Fibroblast of skin of abdomen (primary cell): Measurements from ENCODE around the gene TMEM87A. TPM values are rescaled to one million over a fixed set of nuclear protein-coding genes. Genes with fewer than 3 reads are reported as not detected.
"Not testable (repeated sequence)": the region's sequence is repeated elsewhere in the genome, so short reads cannot be mapped to it uniquely, and the experiment has no call there.

Experiments used
- DNase-seq: peaks from one replicate; pipeline ENCODE4 v3.0.0-alpha.2; 2013
- polyA plus RNA-seq, 2 experiments: library from polyadenylated mRNA; unstranded; fragments of 120-200 nt; gene quantifications; one replicate each; pipeline ENCODE4 v1.2.1, GENCODE V29; 2013; ENCODE audit not compliant: insufficient read length in 2 of 2

TMEM87A gene, protein sequence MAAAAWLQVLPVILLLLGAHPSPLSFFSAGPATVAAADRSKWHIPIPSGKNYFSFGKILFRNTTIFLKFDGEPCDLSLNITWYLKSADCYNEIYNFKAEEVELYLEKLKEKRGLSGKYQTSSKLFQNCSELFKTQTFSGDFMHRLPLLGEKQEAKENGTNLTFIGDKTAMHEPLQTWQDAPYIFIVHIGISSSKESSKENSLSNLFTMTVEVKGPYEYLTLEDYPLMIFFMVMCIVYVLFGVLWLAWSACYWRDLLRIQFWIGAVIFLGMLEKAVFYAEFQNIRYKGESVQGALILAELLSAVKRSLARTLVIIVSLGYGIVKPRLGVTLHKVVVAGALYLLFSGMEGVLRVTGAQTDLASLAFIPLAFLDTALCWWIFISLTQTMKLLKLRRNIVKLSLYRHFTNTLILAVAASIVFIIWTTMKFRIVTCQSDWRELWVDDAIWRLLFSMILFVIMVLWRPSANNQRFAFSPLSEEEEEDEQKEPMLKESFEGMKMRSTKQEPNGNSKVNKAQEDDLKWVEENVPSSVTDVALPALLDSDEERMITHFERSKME
- polyA plus RNA-seq (2013, experiment 1 of 2; ENCODE audit: insufficient read length), result 27.0 TPM
- polyA plus RNA-seq (2013, experiment 2 of 2; ENCODE audit: insufficient read length), result 27.3 TPM

DNA sequence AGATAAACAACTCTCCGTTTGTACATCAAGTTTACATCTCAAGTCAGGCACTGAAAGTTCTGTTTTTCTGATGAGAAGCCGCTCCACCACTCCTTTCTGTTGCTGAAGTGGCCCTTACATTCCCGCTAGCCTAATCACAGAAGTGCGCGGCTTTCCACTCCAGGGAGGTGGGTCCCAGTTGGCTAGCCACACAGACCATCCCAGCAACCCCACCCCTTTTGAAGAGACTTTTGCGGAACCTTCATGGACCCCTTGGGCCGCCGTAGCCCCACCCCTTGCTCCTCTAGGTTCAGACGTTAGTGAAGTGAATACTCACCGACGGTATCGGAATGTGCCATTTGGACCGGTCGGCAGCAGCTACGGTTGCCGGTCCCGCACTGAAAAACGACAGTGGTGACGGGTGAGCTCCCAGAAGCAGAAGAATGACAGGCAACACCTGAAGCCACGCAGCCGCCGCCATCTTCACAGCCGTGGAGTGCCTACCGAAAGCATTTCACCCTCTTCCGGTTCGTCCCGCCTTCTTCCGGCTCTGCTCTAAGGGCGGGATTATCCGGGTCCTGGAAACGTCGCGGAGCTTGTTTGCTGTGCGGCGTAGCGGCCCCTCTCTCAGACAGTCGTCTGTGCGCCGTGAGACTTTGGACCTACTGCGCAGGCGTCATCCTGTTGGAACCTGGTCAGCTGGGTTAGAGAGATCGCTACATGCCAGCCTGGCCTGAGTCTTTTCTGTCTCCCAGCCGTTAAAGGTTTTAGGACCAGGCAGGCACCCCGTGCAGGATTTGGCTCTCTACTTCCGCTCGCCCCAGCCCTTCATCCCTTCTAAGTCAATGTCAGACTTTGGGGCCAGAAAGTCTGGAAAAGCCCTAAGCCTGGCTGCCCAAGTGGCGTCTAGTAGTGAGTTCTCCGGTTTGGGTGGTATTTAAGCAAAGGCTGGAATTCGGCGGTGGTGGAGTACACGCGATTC is at the start of gene TMEM87A, which contains the start of gene GANC:
TMEM87A (minus strand) TSS at position 495 of the 961 bp plus-strand sequence; CDS start at position 460, 35 bp downstream.
GANC (plus strand) TSS at position 263 of the 961 bp plus-strand sequence. CDS start 1,281 bp downstream, outside the sequence.
- DNase-seq, result peak; percentile 99

DNA sequence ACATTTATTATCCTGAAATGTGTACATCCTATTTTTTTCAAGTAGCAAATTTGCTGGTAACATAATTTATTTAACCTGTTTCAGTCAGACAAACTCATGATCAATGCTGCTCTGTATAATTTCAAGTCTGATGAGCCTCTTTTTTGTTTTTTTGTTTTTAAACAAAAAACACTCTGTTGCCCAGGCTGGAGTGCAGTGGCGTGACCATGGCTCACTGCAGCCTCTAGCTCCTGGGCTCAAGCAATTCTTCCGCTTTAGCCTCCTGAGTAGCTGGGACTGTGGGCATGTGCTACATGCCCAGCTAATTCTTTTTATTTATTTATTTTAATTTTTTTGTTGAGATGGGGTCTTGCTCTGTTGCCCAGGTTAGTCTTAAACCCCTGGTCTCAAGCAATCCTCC is 46.0 kb upstream of the TMEM87A start:
- DNase-seq, result no peak

GRCh38 chr15:42316282-42316805 is 43.1 kb upstream of the TMEM87A start:
- DNase-seq, result not testable (repeated sequence)

GRCh38 chr15:42315521-42315920 is 42.3 kb upstream of the TMEM87A start:
- peak; percentile 43 for DNase-seq

DNA sequence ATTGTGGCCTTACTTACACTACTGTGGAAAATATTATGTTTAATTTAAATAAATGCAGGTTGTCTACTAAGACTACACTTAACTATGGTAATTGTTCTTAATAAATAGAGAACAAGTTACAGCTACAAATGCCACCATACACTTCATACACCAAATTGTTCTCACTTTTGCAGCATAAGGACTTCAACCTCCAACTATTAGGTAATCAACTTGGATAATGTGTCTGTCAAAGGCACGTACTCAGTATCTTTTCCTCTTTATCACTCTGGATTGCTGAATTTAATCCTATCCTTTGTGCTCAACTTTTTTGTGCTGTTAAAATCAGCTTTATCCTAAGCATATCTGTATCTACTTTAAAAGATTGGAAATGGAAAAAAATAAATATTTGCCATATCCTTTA is 41.6 kb upstream of the TMEM87A start:
- DNase-seq, result no peak

DNA sequence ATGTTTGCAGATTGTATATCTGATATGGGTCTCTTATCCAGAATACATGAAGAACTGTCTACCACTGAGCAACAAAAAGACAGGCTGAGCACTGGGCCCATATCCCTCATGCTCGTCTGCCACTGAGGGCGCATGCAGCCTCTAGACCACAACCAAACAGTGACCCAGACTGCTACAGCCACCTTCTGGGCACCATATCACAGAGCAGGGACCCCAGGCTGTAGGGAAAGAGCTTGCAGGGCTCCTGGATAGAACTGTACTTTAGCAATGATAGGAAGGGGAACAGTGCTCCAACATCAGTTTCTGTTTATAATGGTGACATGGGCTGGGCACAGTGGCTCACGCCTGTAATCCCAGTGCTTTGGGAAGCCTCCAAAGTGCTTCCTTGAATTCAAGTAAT is 40.2 kb upstream of the TMEM87A start:
- no peak for DNase-seq

DNA sequence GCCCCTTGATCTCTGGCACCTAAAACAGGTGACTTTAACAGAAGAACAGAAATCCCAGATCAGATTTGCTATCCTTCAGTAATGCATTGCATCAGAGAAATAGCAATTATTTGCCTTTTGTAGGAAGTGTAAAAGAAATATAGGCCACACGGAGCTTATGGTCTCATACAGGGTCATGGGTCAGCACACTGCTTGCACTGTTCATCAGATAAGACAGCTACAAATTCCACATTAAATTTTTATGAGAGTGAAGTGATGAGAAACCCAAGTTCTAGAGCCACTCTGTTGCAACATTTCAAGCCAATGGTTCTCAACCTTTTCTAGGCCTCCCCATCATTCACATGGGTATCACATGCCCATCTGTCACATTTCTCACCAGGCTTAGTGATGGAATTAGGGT is 33.4 kb upstream of the TMEM87A start:
- no peak for DNase-seq

DNA sequence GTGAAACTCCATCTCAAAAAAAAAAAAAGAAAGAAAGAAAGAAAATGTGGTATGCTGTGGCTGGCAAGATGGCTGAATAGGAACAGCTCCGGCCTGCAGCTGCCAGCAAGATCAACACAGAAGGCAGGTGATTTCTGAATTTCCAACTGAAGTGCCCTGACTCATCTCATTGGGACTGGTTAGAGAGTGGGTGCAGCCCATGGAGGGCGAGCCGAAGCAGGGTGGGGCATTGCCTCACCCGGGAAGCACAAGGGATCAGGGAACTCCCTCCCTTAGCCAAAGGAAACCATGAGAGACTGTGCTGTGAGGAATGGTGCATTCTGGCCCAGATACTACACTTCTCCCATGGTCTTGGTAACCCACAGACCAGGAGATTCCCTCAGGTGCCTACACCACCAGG is 27.8 kb upstream of the TMEM87A start:
- DNase-seq, result not testable (repeated sequence)

DNA sequence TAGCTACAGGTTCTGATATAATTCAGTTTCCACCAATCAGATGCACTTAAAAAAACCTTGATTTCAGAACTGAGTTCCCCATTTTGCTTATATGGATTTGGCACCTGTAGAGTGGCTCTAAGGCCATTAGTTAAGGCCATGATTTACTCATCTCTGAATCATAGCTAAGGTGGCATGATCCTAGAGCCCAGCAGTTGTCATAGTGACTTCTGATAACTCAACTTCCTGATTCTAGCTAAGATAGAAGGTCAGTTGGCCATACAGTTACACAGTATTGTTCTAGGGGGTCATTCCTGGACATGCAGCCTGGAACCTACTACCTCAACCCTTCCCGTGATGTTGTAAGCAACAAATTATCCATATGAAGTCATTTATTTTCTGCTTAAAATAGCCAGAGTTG is 15.9 kb upstream of the TMEM87A start:
- no peak for DNase-seq

GRCh38 chr15:42287931-42288330 is 14.7 kb upstream of the TMEM87A start:
- DNase-seq, result no peak

- no peak for DNase-seq
Measured at GRCh38 chr15:42286445-42287029, 13.3 kb upstream of the TMEM87A start.

- DNase-seq, result no peak
Measured at GRCh38 chr15:42285034-42285433, 11.8 kb upstream of the TMEM87A start.

DNA sequence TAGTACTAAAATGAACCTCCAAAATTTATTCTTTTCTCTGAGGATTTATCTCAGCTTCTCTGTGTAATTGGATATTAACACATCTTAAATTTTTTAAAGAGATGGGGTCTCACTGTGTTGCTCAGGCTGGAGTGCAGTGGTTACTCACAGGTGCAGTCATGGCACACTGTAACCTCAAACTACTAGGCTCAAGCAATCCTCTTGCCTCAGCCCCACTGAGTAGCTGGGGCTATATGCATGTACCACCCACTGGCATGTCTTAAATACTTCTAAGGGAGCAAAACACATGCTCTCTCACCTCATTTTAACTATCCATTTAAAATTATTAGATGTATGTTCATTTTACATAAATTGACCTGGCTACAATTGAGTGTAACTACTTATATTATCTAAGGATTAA is 11.3 kb upstream of the TMEM87A start:
- DNase-seq, result no peak

DNA sequence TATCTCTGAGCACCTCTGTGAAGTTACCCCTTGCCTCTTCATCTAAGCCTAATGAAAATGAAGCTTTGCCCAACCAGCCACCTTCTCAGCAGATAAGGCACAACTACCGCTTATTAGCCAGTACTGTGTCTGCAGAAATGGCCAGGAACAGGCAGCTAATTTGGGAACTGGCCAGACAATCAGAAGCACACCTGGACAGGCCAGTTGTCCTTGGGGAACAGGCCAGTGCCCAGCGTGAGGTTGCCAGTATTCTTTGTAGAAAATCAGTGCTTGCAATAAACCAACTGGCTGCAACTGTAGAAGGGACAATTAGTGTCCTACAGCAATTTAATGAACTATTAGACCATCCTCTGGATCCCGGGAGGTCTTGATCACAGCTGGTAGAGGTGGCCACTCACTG is 10.4 kb upstream of the TMEM87A start:
- DNase-seq, result no peak

GRCh38 chr15:42282926-42283325 is 9.7 kb upstream of the TMEM87A start:
- DNase-seq, result no peak

- DNase-seq, result no peak
Measured at GRCh38 chr15:42282344-42282743, 9.1 kb upstream of the TMEM87A start.

GRCh38 chr15:42279234-42279723 is 6.0 kb upstream of the TMEM87A start:
- DNase-seq, result no peak

- no peak for DNase-seq
Measured at GRCh38 chr15:42276762-42277161, 3.5 kb upstream of the TMEM87A start.

- no peak for DNase-seq
Measured at GRCh38 chr15:42275780-42276391, 2.7 kb upstream of the TMEM87A start.

- no peak for DNase-seq
Measured at GRCh38 chr15:42274702-42274989, 1.4 kb upstream of the TMEM87A start.

- DNase-seq, result peak; percentile 76
Measured at GRCh38 chr15:42273900-42274701, 868 bp upstream of the TMEM87A start.
